ENCODE measurements around the gene ZNF709. TPM values are rescaled to one million over a fixed set of nuclear protein-coding genes. Genes with fewer than 3 reads are reported as not detected.
A peak's percentile ranks its signal among the peaks of the same experiment; 100 is the strongest.
"Not testable (repeated sequence)": the region's sequence is repeated elsewhere in the genome, so short reads cannot be mapped to it uniquely, and the experiment has no call there.

Gene ZNF709
- total RNA-seq, 2 experiments from 2014 or later = 4.6 to 5.3 TPM

GRCh38 chr19:12440541-12441316 is 43.9 kb downstream of the ZNF709 start, which contains the start of gene ZNF443:
Gene ZNF443 (minus strand): TSS chr19:12441021. CDS start chr19:12440914, 107 bp downstream.
- Histone ChIP-seq H3K4me3 (ENCODE audit: low read depth, low read length, poor library complexity, severe bottlenecking) (peak within 1 kb of the TSS; percentile 77), H3K27ac (ENCODE audit: low read depth, low read length, poor library complexity, severe bottlenecking) (peak within 1 kb of the TSS; percentile 31), H4K20me1 (ENCODE audit: insufficient read depth, low read length) (no peaks in the 10 kb centered on the region), H3K36me3 (ENCODE audit: insufficient read depth, low read length) (no peaks in the 10 kb centered on the region), H3K9me3 (ENCODE audit: low read length) (no peaks in the 10 kb centered on the region; the same call in 1 of the 2 replicates), H2AFZ (ENCODE audit: low read length) (peak within 1 kb of the TSS; percentile 55; the same call in 1 of the 2 replicates), H3K79me2 (ENCODE audit: insufficient read depth, low read depth, low read length) (no peaks in the 10 kb centered on the region), H3K4me1 (ENCODE audit: insufficient read depth, low read length, poor library complexity, severe bottlenecking) (peaks cover 3% of the 10 kb centered on the region), H3K4me2 (ENCODE audit: low read length) (peak within 1 kb of the TSS; percentile 100), H3K9me2 (ENCODE audit: insufficient read depth, low read length) (no peaks in the 10 kb centered on the region)
- DNase-seq (ENCODE audit: low spot score) = peak; percentile 98
- TF ChIP-seq EZH2phosphoT487 (IDR thresholded peaks at IDR 0.05; ENCODE audit: borderline replicate concordance, low read depth, low read length) (no peak), CTCF (conservative IDR thresholded peaks at IDR 0.05; ENCODE audit: low read length) (0 out of 2 replicates have a peak, but pooled peaks have one; percentile 29)
- ChIA-PET CTCF (ENCODE audit: unreplicated experiment) (no interaction called here), POLR2A (interaction anchor here (0.5 kb wide), 1 partner anchor 15 kb away, joined by 3 read pairs; no protein-coding TSS in a partner anchor)
- intact Hi-C loops (cut with micrococcal nuclease; ENCODE audit: unreplicated experiment) = loop anchor here (2.0 to 5.0 kb wide), 2 partner anchors 38 to 54 kb away; partner anchors contain the start of gene ZNF799
- no TSS peak for BruUV-seq (replicated peaks)

GRCh38 chr19:12439686-12440540 is 44.7 kb downstream of the ZNF709 start:
- CTCF ChIA-PET (ENCODE audit: unreplicated experiment); H3K27ac ChIP-seq (ENCODE audit: low read depth, low read length, poor library complexity, severe bottlenecking); H3K9me3 ChIP-seq (ENCODE audit: low read length); H3K4me1 ChIP-seq (ENCODE audit: insufficient read depth, low read length, poor library complexity, severe bottlenecking); H3K9me2 ChIP-seq (ENCODE audit: insufficient read depth, low read length); H3K36me3 ChIP-seq (ENCODE audit: insufficient read depth, low read length); H4K20me1 ChIP-seq (ENCODE audit: insufficient read depth, low read length); POLR2A ChIA-PET; H3K79me2 ChIP-seq (ENCODE audit: insufficient read depth, low read depth, low read length); BruUV-seq (replicated peaks): not testable (repeated sequence)
- DNase-seq (ENCODE audit: low spot score) = peak; percentile 23
- H2AFZ ChIP-seq (ENCODE audit: low read length) = peak overlapping the region; percentile 55; the same call in 1 of the 2 replicates
- intact Hi-C loops (cut with micrococcal nuclease; ENCODE audit: unreplicated experiment) = loop anchor here (2.0 to 5.0 kb wide), 2 partner anchors 38 to 55 kb away; partner anchors contain the start of gene ZNF799
- H3K4me3 ChIP-seq (ENCODE audit: low read depth, low read length, poor library complexity, severe bottlenecking) = peak overlapping the region; percentile 77
- peak overlapping the region; percentile 100 for H3K4me2 ChIP-seq (ENCODE audit: low read length)

DNA sequence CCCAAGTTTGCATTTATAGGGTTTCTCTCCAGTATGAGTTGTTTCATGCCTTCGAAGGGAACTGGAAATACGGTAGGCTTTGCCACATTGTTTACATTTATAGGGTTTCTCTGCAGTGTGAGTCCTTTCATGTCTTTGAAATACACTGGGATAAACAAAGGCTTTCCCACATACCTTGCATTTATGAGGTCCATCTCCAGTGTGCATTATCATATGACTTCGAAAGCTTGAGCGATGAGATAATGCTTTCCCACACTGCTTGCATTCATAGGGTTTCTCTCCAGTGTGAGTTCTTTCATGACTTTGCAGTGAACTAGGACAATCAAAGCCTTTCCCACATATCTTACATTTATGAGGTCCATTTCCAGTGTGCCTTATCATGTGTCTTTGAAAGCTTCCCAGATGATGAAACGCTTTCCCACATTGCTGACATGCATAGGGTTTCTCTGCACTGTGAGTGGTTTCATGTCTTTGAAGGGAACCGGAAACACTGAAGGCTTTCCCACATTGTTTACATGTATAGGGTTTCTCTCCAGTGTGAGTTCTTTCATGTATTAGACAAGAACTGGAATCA is 53.8 kb downstream of the ZNF709 start:
- H3K36me3 ChIP-seq (ENCODE audit: insufficient read depth, low read length); BruUV-seq (replicated peaks); DNase-seq (ENCODE audit: low spot score); POLR2A ChIA-PET; H3K27ac ChIP-seq (ENCODE audit: low read depth, low read length, poor library complexity, severe bottlenecking); H2AFZ ChIP-seq (ENCODE audit: low read length); CTCF ChIA-PET (ENCODE audit: unreplicated experiment); H3K9me3 ChIP-seq (ENCODE audit: low read length); intact Hi-C loops (cut with micrococcal nuclease; ENCODE audit: unreplicated experiment); H3K9me2 ChIP-seq (ENCODE audit: insufficient read depth, low read length); H3K4me1 ChIP-seq (ENCODE audit: insufficient read depth, low read length, poor library complexity, severe bottlenecking); H3K79me2 ChIP-seq (ENCODE audit: insufficient read depth, low read depth, low read length); H4K20me1 ChIP-seq (ENCODE audit: insufficient read depth, low read length); H3K4me3 ChIP-seq (ENCODE audit: low read depth, low read length, poor library complexity, severe bottlenecking); H3K4me2 ChIP-seq (ENCODE audit: low read length): not testable (repeated sequence)

Measured in OCI-LY7 (cell line).